H1 (cell line): Measurements from ENCODE around the gene BLOC1S4. TPM values are rescaled to one million over a fixed set of nuclear protein-coding genes. Genes with fewer than 3 reads are reported as not detected.

Experiments used
- CTCF ChIA-PET: fragments of 300-600 bp; sonication (Branson Sonifier 250); formaldehyde crosslinking; loops from one replicate; lab custom pipeline; 2021; ENCODE audit not compliant: partially characterized antibody; lab: Charles Lee
- POLR2A ChIA-PET: fragments of 300-600 bp; sonication (Branson Sonifier 250); formaldehyde crosslinking; loops from one replicate; lab custom pipeline; 2021; ENCODE audit warnings: inconsistent platforms; ENCODE audit not compliant: partially characterized antibody; lab: Charles Lee
- DNase-seq, 2 experiments: peaks; one replicate each; pipeline versions ENCODE4 v3.0.0 to v3.0.0-alpha.2; 2010 to 2022; ENCODE audit warnings: low spot score in 2 of 2, low read depth in 1 of 2, mixed read lengths in 1 of 2
- FAIRE-seq: peaks from 2 replicates; lab custom pipeline; 2011; peaks lifted over from hg19 to GRCh38; lab: Jason Lieb, UNC
- H2AFZ ChIP-seq: 2 replicates; pipeline ENCODE4 v1.8.1; 2012; ENCODE audit warnings: low read length, inconsistent platforms
- H2AK5ac ChIP-seq: 2 replicates; pipeline ENCODE4 v1.6.1; 2013; ENCODE audit warnings: low read depth, low read length
- H2BK120ac ChIP-seq: replicated peaks from 2 replicates; pipeline ENCODE3; 2013; ENCODE audit warnings: low read depth, low read length, inconsistent platforms
- H2BK12ac ChIP-seq: 2 replicates; pipeline ENCODE4 v1.6.1; 2013; ENCODE audit warnings: low read depth, low read length
- H2BK15ac ChIP-seq: 2 replicates; pipeline ENCODE4 v1.6.1; 2013; ENCODE audit warnings: low read length
- H2BK20ac ChIP-seq: 2 replicates; pipeline ENCODE4 v1.6.1; 2013; ENCODE audit warnings: low read length
- H2BK5ac ChIP-seq: 2 replicates; pipeline ENCODE4 v1.6.1; 2013; ENCODE audit warnings: low read depth, low read length
- H3K14ac ChIP-seq: 2 replicates; pipeline ENCODE4 v1.6.1; 2013; ENCODE audit warnings: inconsistent platforms; ENCODE audit not compliant: insufficient read length
- H3K18ac ChIP-seq: 2 replicates; pipeline ENCODE4 v1.6.1; 2013; ENCODE audit warnings: low read length; ENCODE audit errors: extremely low read depth
- H3K23ac ChIP-seq: 2 replicates; pipeline ENCODE4 v1.6.1; 2013; ENCODE audit warnings: inconsistent platforms; ENCODE audit not compliant: insufficient read length
- H3K23me2 ChIP-seq: 2 replicates; pipeline ENCODE4 v1.6.1; 2013; ENCODE audit warnings: low read depth, low read length
- H3K27ac ChIP-seq: 2 replicates; pipeline ENCODE4 v1.6.1; 2011; ENCODE audit warnings: low read depth, low read length, inconsistent platforms
- H3K27me3 ChIP-seq, 4 experiments: replicated peaks in 1 of 4; 1 replicate in 1 of 4; 2 replicates in 3 of 4; pipeline versions ENCODE4 v1.6.1 to v1.8.1; 2011 to 2013; ENCODE audit warnings: low read length in 3 of 4, mild to moderate bottlenecking in 3 of 4, inconsistent platforms in 2 of 4, mixed read lengths in 2 of 4, moderate library complexity in 1 of 4; ENCODE audit not compliant: control insufficient read depth in 3 of 4, insufficient read depth in 3 of 4; ENCODE audit errors: extremely low read depth in 1 of 4
- H3K36me3 ChIP-seq, 4 experiments: 2 replicates each; pipeline versions ENCODE4 v1.6.1 to v1.8.1; 2011 to 2013; ENCODE audit warnings: mild to moderate bottlenecking in 4 of 4, low read length in 3 of 4, moderate library complexity in 2 of 4, control low read depth in 1 of 4, inconsistent platforms in 1 of 4; ENCODE audit not compliant: insufficient read depth in 4 of 4, control insufficient read depth in 2 of 4
- H3K4ac ChIP-seq: replicated peaks from 2 replicates; pipeline ENCODE3; 2013; ENCODE audit warnings: low read length, low read depth, mixed read lengths, inconsistent platforms; ENCODE audit not compliant: insufficient read length
- H3K4me1 ChIP-seq, 4 experiments: replicated peaks in 1 of 4; 1 replicate in 1 of 4; 2 replicates in 3 of 4; pipeline versions ENCODE4 v1.6.1 to v1.8.1; 2011 to 2013; ENCODE audit warnings: low read length in 3 of 4, inconsistent platforms in 2 of 4, mixed read lengths in 1 of 4; ENCODE audit not compliant: insufficient read depth in 4 of 4, control insufficient read depth in 3 of 4
- H3K4me2 ChIP-seq, 2 experiments: 2 replicates each; pipeline versions ENCODE4 v1.6.1 to v1.8.1; 2011 to 2013; ENCODE audit warnings: low read depth in 2 of 2, low read length in 2 of 2, control low read depth in 1 of 2, inconsistent platforms in 1 of 2, mild to moderate bottlenecking in 1 of 2; ENCODE audit not compliant: insufficient read depth in 1 of 2
- H3K4me3 ChIP-seq, 4 experiments: fragments of 200-600, 300-600 bp in 1 of 4; sonication (generic), shearing (Covaris generic), sonication (Bioruptor Twin) in 1 of 4; 2 replicates each; pipeline versions ENCODE4 v1.5.1 to v1.8.1; 2011 to 2016; ENCODE audit warnings: low read length in 4 of 4, low read depth in 3 of 4, control low read depth in 2 of 4, inconsistent platforms in 2 of 4, mild to moderate bottlenecking in 2 of 4, mixed read lengths in 1 of 4, moderate library complexity in 1 of 4; ENCODE audit not compliant: insufficient read depth in 2 of 4; ENCODE audit errors: extremely low read depth in 1 of 4
- H3K56ac ChIP-seq: replicated peaks from 2 replicates; pipeline ENCODE3; 2013; ENCODE audit warnings: low read depth, mild to moderate bottlenecking, mixed read lengths, low read length, inconsistent platforms; ENCODE audit not compliant: insufficient read length
- H3K79me1 ChIP-seq: 2 replicates; pipeline ENCODE4 v1.6.1; 2013; ENCODE audit warnings: low read depth, low read length, control low read depth
- H3K79me2 ChIP-seq, 2 experiments: 2 replicates each; pipeline versions ENCODE4 v1.6.1 to v1.8.1; 2012 to 2013; ENCODE audit warnings: low read length in 2 of 2, mild to moderate bottlenecking in 2 of 2, inconsistent platforms in 1 of 2; ENCODE audit not compliant: insufficient read depth in 2 of 2, control insufficient read depth in 1 of 2
- H3K9ac ChIP-seq, 4 experiments: replicated peaks in 1 of 4; 1 replicate in 1 of 4; 2 replicates in 3 of 4; pipeline versions ENCODE4 v1.6.1 to v1.8.1; 2011 to 2013; ENCODE audit warnings: low read depth in 3 of 4, low read length in 3 of 4, control low read depth in 2 of 4, mild to moderate bottlenecking in 2 of 4, moderate library complexity in 2 of 4, inconsistent platforms in 1 of 4; ENCODE audit errors: extremely low read depth in 1 of 4
- H3K9me3 ChIP-seq, 2 experiments: 2 replicates each; pipeline versions ENCODE4 v1.6.1 to v1.8.1; 2012 to 2013; ENCODE audit warnings: mild to moderate bottlenecking in 2 of 2, moderate library complexity in 2 of 2, control low read depth in 1 of 2, inconsistent platforms in 1 of 2, low read depth in 1 of 2, low read length in 1 of 2, mixed read lengths in 1 of 2; ENCODE audit not compliant: insufficient read depth in 2 of 2
- H4K20me1 ChIP-seq, 2 experiments: replicated peaks in 1 of 2; 2 replicates each; pipeline versions ENCODE3 to v1.8.1; 2011 to 2013; ENCODE audit warnings: inconsistent platforms in 2 of 2, low read length in 2 of 2, mild to moderate bottlenecking in 1 of 2; ENCODE audit not compliant: insufficient read depth in 2 of 2, control insufficient read depth in 1 of 2
- H4K5ac ChIP-seq: 2 replicates; pipeline ENCODE4 v1.6.1; 2013; ENCODE audit warnings: low read length, low read depth, mixed read lengths, inconsistent platforms; ENCODE audit not compliant: insufficient read length
- H4K8ac ChIP-seq: 2 replicates; pipeline ENCODE4 v1.8.0; 2013; ENCODE audit warnings: mild to moderate bottlenecking, moderate library complexity, low read length, inconsistent platforms; ENCODE audit not compliant: insufficient read depth; ENCODE audit errors: extremely low read depth
- H4K91ac ChIP-seq: replicated peaks from 2 replicates; pipeline ENCODE3; 2013; ENCODE audit warnings: low read length, mixed read lengths, inconsistent platforms; ENCODE audit not compliant: insufficient read length
- BACH1 ChIP-seq: IDR thresholded peaks from 2 replicates; pipeline ENCODE4 v1.6.1; 2012; ENCODE audit warnings: low read length, improper control_type of control experiment
- BRCA1 ChIP-seq: IDR thresholded peaks from 2 replicates; pipeline ENCODE4 v1.6.1; 2012; ENCODE audit warnings: low read depth, low read length, improper control_type of control experiment
- CHD1 ChIP-seq: IDR thresholded peaks from 2 replicates; pipeline ENCODE4 v1.6.1; 2012; ENCODE audit warnings: low read depth, low read length, improper control_type of control experiment
- CHD2 ChIP-seq: IDR thresholded peaks from 2 replicates; pipeline ENCODE4 v1.6.1; 2012; ENCODE audit warnings: low read length, improper control_type of control experiment
- JUND ChIP-seq: IDR thresholded peaks from 2 replicates; pipeline ENCODE4 v1.6.1; 2011; ENCODE audit warnings: mild to moderate bottlenecking, improper control_type of control experiment, low read length
- KDM1A ChIP-seq: fragments of 200-600, 300-600 bp; sonication (generic); IDR thresholded peaks from 2 replicates; pipeline ENCODE4 v1.7.1; 2016; ENCODE audit warnings: mild to moderate bottlenecking, low read length, borderline replicate concordance
- NANOG ChIP-seq: IDR thresholded peaks from 2 replicates; pipeline ENCODE4 v1.6.1; 2011; ENCODE audit warnings: low read length, low read depth, mild to moderate bottlenecking, inconsistent platforms; ENCODE audit not compliant: insufficient read depth, poor library complexity, severe bottlenecking
- RNF2 ChIP-seq: fragments of 200-900, 300-1000 bp; sonication (generic); IDR thresholded peaks from 2 replicates; pipeline ENCODE4 v1.7.1; 2016; ENCODE audit warnings: borderline replicate concordance, low read depth, mild to moderate bottlenecking, antibody characterized with exemption, low read length; ENCODE audit not compliant: poor library complexity, severe bottlenecking; ENCODE audit errors: missing control alignments
- SAP30 ChIP-seq: fragments of 300-600 bp; sonication (generic); IDR thresholded peaks from 2 replicates; pipeline ENCODE4 v1.7.1; 2012; ENCODE audit warnings: low read length, moderate library complexity, mild to moderate bottlenecking, inconsistent platforms; ENCODE audit not compliant: insufficient read depth, insufficient replicate concordance
- SIN3A ChIP-seq, 2 experiments: IDR thresholded peaks in 1 of 2; conservative IDR thresholded peaks in 1 of 2; 2 replicates each; pipeline ENCODE4 v1.6.1; 2011 to 2012; ENCODE audit warnings: low read length in 2 of 2, improper control_type of control experiment in 1 of 2, low read depth in 1 of 2, mild to moderate bottlenecking in 1 of 2
- SIRT6 ChIP-seq: IDR thresholded peaks from one replicate; pipeline ENCODE4 v1.7.1; 2012; ENCODE audit warnings: low read length, inconsistent platforms
- SP2 ChIP-seq: IDR thresholded peaks from 2 replicates; pipeline ENCODE4 v1.6.1; 2012; ENCODE audit warnings: mild to moderate bottlenecking, low read length, inconsistent platforms
- SUZ12 ChIP-seq: fragments of 200-600 bp; sonication (generic); IDR thresholded peaks from 2 replicates; pipeline ENCODE4 v1.6.1; 2012; ENCODE audit warnings: mild to moderate bottlenecking, inconsistent platforms, low read length, moderate library complexity, mixed read lengths
- TAF7 ChIP-seq: optimal IDR thresholded peaks from 2 replicates; pipeline ENCODE3; 2011; ENCODE audit warnings: low read depth, mild to moderate bottlenecking, inconsistent platforms, low read length, moderate library complexity, borderline replicate concordance
- TBP ChIP-seq: IDR thresholded peaks from 2 replicates; pipeline ENCODE4 v1.6.1; 2011; ENCODE audit warnings: low read depth, low read length, improper control_type of control experiment
- WGBS, 2 experiments: shearing (Covaris generic) in 1 of 2; methylation state at CpG; one replicate each; pipeline versions ENCODE4 v1.1.6 to v1.1.7; 2013 to 2015; ENCODE audit warnings: low lambda C conversion rate in 2 of 2, mixed read lengths in 2 of 2, inconsistent platforms in 1 of 2, low coverage in 1 of 2, missing lambda C conversion rate in 1 of 2; ENCODE audit not compliant: insufficient replicate concordance in 2 of 2, insufficient coverage in 1 of 2, insufficient read length in 1 of 2; ENCODE audit errors: extremely low coverage in 1 of 2, missing lambda C conversion rate in 1 of 2; 5-methylcytosine and 5-hydroxymethylcytosine counted together
- polyA plus RNA-seq, 7 experiments: library from polyadenylated mRNA; depleted of rRNA in 3 of 7; stranded (reverse) in 5 of 7; unstranded in 2 of 7; fragments of >200 nt in 5 of 7; fragments of 200-250 nt in 2 of 7; gene quantifications; 1 replicate in 5 of 7; 2 replicates in 1 of 7; 4 replicates in 1 of 7; pipeline versions ENCODE4 v1.2.1 to v1.2.3, GENCODE V29; 2011 to 2013; ENCODE audit warnings: missing spikeins in 2 of 7, mixed read lengths in 2 of 7
- total RNA-seq: library from RNA; stranded (reverse); fragmentation: NEBNext Ultra II Directional; extraction: Animal tissue kit (Norgen Biotek cat#: 25700); gene quantifications from 2 replicates; pipeline ENCODE4 v1.2.1, GENCODE V29; 2021

The BLOC1S4 gene
- total and polyA plus RNA-seq, 2 of the 8 experiments (the other 6 are each of a cell fraction or from before 2014, with no cell fraction given) = 19.1 to 27.8 TPM

DNA sequence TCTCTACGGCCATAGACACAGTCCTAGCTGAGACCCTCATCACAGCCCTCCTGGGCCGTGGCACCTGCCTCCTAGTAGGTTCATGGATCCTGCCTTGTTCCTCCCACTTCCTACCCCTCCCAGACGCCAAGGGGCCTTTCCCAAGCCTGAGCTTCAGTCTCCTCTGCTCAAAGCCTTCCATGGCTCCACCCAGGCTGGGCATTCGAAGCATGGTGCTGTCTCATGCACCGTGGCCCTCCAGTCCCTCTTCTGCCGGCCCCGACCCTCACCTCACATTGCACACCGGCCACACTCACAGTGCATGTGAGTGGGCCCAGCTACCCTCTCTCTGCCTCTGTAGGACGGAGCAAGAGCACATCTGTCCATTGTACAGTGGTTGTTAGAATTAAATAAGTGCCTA lies 44.9 kb downstream of the BLOC1S4 start:
- CTCF ChIA-PET = interaction anchor here (1.2 to 2.9 kb wide), 5 partner anchors 8 to 125 kb away, joined by 3 to 10 read pairs (median 9); no protein-coding TSS in a partner anchor
- TF ChIP-seq RNF2 (no peak), SUZ12 (no peak), NANOG (no peak), CHD2 (no peak), SIN3A (conservative IDR thresholded peaks at IDR 0.05 in 1 of 2, IDR thresholded peaks at IDR 0.05 in 1 of 2; ENCODE audit: low read depth in 1 of 2, low read length in 2 of 2) (no peak), TBP (no peak), BRCA1 (no peak), SAP30 (no peak), KDM1A (no peak), SIRT6 (no peak), TAF7 (no peak), JUND (no peak), CHD1 (no peak), BACH1 (no peak), SP2 (no peak)

More for the DNA sequence above, 44.9 kb downstream of the BLOC1S4 start:
- no peak overlapping the region for H2BK12ac ChIP-seq
- no peak overlapping the region for H2BK120ac ChIP-seq
- H3K14ac ChIP-seq = no peak overlapping the region
- H3K36me3 ChIP-seq = no peaks in the 10 kb centered on the region; a peak in 1 of 8 replicates
- H3K18ac ChIP-seq = no peak overlapping the region
- no peak overlapping the region for H3K56ac ChIP-seq
- H3K9me3 ChIP-seq = peaks cover 0 to 2% of the 10 kb centered on the region in 2 experiments; a peak in 1 of 4 replicates
- no peak overlapping the region for H2BK15ac ChIP-seq
- no peak overlapping the region for H3K27ac ChIP-seq
- no peaks in the 10 kb centered on the region for H3K23me2 ChIP-seq
- no peak overlapping the region for H3K4me2 ChIP-seq
- no peak overlapping the region for H2AFZ ChIP-seq
- H4K91ac ChIP-seq = no peak overlapping the region
- H3K4me1 ChIP-seq = no peaks in the 10 kb centered on the region
- H3K79me1 ChIP-seq = no peaks in the 10 kb centered on the region
- DNase-seq (no peak), FAIRE-seq (no peak)
- H2AK5ac ChIP-seq = no peak overlapping the region
- no peaks in the 10 kb centered on the region for H3K79me2 ChIP-seq
- H2BK5ac ChIP-seq = no peak overlapping the region
- H4K8ac ChIP-seq = no peak overlapping the region
- H3K4me3 ChIP-seq = no peak overlapping the region
- H2BK20ac ChIP-seq = no peak overlapping the region
- POLR2A ChIA-PET = no interaction called here
- no peak overlapping the region for H3K9ac ChIP-seq
- H4K20me1 ChIP-seq = no peaks in the 10 kb centered on the region
- no peak overlapping the region for H4K5ac ChIP-seq
- H3K27me3 ChIP-seq = no peaks in the 10 kb centered on the region
- H3K4ac ChIP-seq = no peak overlapping the region
- 87% methylated on average over 9 of the region's 9 CpGs; no CpG with 5 or more reads in 1 of the 2 experiments for WGBS, 2 experiments
- no peak overlapping the region for H3K23ac ChIP-seq
